ENCODE results near the gene ONECUT1.

GRCh38 chr15:52733088-52733487 lies 57.0 kb downstream of the ONECUT1 start:
- TF ChIP-seq ZNF274 (IDR thresholded peaks at IDR 0.05; ENCODE audit: low read depth, low read length) = no peak
- no peak for TF ChIP-seq SUZ12 (IDR thresholded peaks at IDR 0.05; ENCODE audit: extremely low read depth, insufficient read depth, insufficient read length)
- no peak for TF ChIP-seq YY1 (IDR thresholded peaks at IDR 0.05; ENCODE audit: insufficient read depth, insufficient read length)
